Tibial artery (tissue), 4 donors: ENCODE results near the gene LGI1.

Experiments
- DNase-seq, 2 donors: peaks; one replicate each; pipeline ENCODE4 v3.0.0-alpha.2; 2019
- H3K27ac ChIP-seq, 2 donors: fragments of 200-600 bp; sonication (generic) in 1 of 2; 1 replicate in 1 of 2; 2 replicates in 1 of 2; pipeline ENCODE4 v1.5.1; 2018 to 2019; ENCODE audit warnings: mild to moderate bottlenecking in 1 of 2
- H3K27me3 ChIP-seq, 2 donors: fragments of 200-600 bp; sonication (generic) in 1 of 2; one replicate each; pipeline versions ENCODE4 v1.5.1 to v1.6.0; 2016 to 2019
- H3K36me3 ChIP-seq, 3 donors: fragments of 200-600 bp; sonication (generic) in 2 of 3; one replicate each; pipeline ENCODE4 v1.5.1; 2016 to 2019; ENCODE audit warnings: mild to moderate bottlenecking in 2 of 3
- H3K4me1 ChIP-seq, 4 donors: fragments of 200-600 bp; sonication (generic) in 2 of 4; 1 replicate in 3 of 4; 2 replicates in 1 of 4; pipeline ENCODE4 v1.5.1; 2016 to 2019
- H3K4me3 ChIP-seq, 2 donors: fragments of 200-600 bp; sonication (generic) in 1 of 2; 1 replicate in 1 of 2; 2 replicates in 1 of 2; pipeline ENCODE4 v1.5.1; 2018 to 2019; ENCODE audit warnings: mild to moderate bottlenecking in 2 of 2
- H3K9me3 ChIP-seq, 3 donors: fragments of 200-600 bp; sonication (generic) in 1 of 3; one replicate each; pipeline ENCODE4 v1.5.1; 2016 to 2019
- CTCF ChIP-seq, 2 experiments: fragments of 200-600 bp in 1 of 2; fragments of 450-650 bp in 1 of 2; IDR thresholded peaks; one replicate each; pipeline ENCODE4 v1.5.1; 2017 to 2019; ENCODE audit warnings: antibody characterized with exemption in 2 of 2, mild to moderate bottlenecking in 1 of 2, moderate library complexity in 1 of 2
- intact Hi-C: fragments of 100-400 bp; cut with DNase I; formaldehyde crosslinking; loops from one replicate; pipeline ENCODE4 v1.15.0; 2023; ENCODE audit warnings: low total_unique reads

The LGI1 gene

GRCh38 chr10:93749218-93749799 lies 8.4 kb upstream of the LGI1 start:
- H3K4me3 ChIP-seq = no peak overlapping the region
- peak in 1 of 2 donors; percentile 24 for DNase-seq
- intact Hi-C loops = loop anchor here (10.0 kb wide), 1 partner anchor 65 kb away; no protein-coding TSS in a partner anchor
- peaks cover 0 to 41% (median 3%) of the 10 kb centered on the region in 4 donors for H3K4me1 ChIP-seq
- no peaks in the 10 kb centered on the region for H3K9me3 ChIP-seq
- peak overlapping the region; percentile 12 to 22 for H3K27ac ChIP-seq
- TF ChIP-seq CTCF (IDR thresholded peaks at IDR 0.05) = no peak
- H3K36me3 ChIP-seq = no peaks in the 10 kb centered on the region
- no peaks in the 10 kb centered on the region for H3K27me3 ChIP-seq

GRCh38 chr10:93751124-93751523 lies 6.6 kb upstream of the LGI1 start:
- Histone ChIP-seq H3K4me3 (no peak overlapping the region), H3K27me3 (no peaks in the 10 kb centered on the region), H3K27ac (no peak overlapping the region), H3K9me3 (no peaks in the 10 kb centered on the region), H3K36me3 (no peaks in the 10 kb centered on the region), H3K4me1 (peaks cover 0 to 46% (median 3%) of the 10 kb centered on the region in 4 donors)
- DNase-seq = no peak
- TF ChIP-seq CTCF (IDR thresholded peaks at IDR 0.05) = no peak
- intact Hi-C loops = no loop called here

GRCh38 chr10:93751832-93752231 lies 5.9 kb upstream of the LGI1 start:
- H3K9me3 ChIP-seq = no peaks in the 10 kb centered on the region
- no peak for TF ChIP-seq CTCF (IDR thresholded peaks at IDR 0.05)
- H3K27me3 ChIP-seq = no peaks in the 10 kb centered on the region
- DNase-seq = no peak
- H3K4me1 ChIP-seq = peaks cover 0 to 42% (median 2%) of the 10 kb centered on the region in 4 donors
- no peak overlapping the region for H3K27ac ChIP-seq
- intact Hi-C loops = no loop called here
- H3K36me3 ChIP-seq = no peaks in the 10 kb centered on the region
- H3K4me3 ChIP-seq = peak overlapping the region in 1 of 2 donors; percentile 35

- H3K4me3 ChIP-seq = no peak overlapping the region
- H3K27me3 ChIP-seq = no peaks in the 10 kb centered on the region
- H3K4me1 ChIP-seq = peaks cover 0 to 40% (median 4%) of the 10 kb centered on the region in 4 donors
- no peaks in the 10 kb centered on the region for H3K9me3 ChIP-seq
- H3K27ac ChIP-seq = no peak overlapping the region
- intact Hi-C loops = no loop called here
- H3K36me3 ChIP-seq = no peaks in the 10 kb centered on the region
- TF ChIP-seq CTCF (IDR thresholded peaks at IDR 0.05) = no peak
- no peak for DNase-seq
Observed at GRCh38 chr10:93752761-93753160, 5.0 kb upstream of the LGI1 start.

GRCh38 chr10:93753621-93754250 lies 4.0 kb upstream of the LGI1 start:
- no peak for TF ChIP-seq CTCF (IDR thresholded peaks at IDR 0.05)
- Histone ChIP-seq H3K36me3 (no peaks in the 10 kb centered on the region), H3K27me3 (no peaks in the 10 kb centered on the region), H3K4me1 (peaks cover 0 to 43% (median 6%) of the 10 kb centered on the region in 4 donors), H3K27ac (no peak overlapping the region), H3K9me3 (no peaks in the 10 kb centered on the region), H3K4me3 (no peak overlapping the region)
- no peak for DNase-seq
- intact Hi-C loops = loop anchor here (2.0 kb wide), 1 partner anchor 51 kb away; the partner anchor contains the start of gene FRA10AC1
